GDM1 (cell line): ENCODE results near the gene OVAAL.
"Not testable (repeated sequence)": the region's sequence is repeated elsewhere in the genome, so short reads cannot be mapped to it uniquely, and the experiment has no call there.

Experiments
- DNase-seq: peaks from one replicate; lab custom pipeline; 2025; lab: John Stamatoyannopoulos, UW

The OVAAL gene

DNA sequence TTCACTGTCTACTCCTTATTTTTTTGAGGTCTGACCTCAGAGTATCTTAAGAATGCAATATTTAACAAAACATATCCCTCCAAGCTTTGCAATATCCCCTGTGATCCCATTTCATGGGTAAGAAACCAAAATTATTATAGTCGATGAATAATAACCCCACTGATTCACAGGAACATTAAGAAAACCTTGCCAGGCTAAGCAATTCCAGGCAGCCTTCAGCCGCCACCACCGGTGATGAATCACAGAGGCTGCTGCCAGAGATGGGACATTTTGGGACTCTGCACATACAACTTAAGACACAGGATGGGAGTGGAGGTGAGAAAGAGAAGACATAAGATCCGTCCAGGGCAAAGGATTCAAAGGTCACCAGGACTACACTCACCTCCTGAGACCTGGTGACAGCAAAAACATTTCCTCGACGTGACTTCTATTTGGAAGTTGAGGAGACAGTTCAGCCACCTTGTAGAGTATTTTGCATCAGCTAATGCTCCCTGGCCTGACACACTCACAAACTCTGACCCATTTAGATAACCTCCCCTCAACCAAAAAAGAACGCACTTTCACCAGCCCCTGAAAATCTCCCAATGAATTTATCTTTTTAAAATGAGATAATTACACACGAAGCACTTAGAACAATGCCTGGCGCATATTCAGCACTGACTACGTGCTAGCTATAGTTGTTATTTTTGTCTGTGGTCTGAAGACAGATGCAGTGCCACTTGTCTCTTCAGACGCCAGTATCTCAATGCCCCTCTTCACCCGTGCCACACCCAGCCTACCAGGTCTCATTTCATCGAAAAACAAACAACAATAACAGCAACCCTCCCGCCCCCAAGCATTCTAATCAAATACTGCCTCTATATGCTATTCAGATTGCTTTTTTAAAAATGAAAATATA is 17.8 kb upstream of the OVAAL start:
- DNase-seq: no peak

DNA sequence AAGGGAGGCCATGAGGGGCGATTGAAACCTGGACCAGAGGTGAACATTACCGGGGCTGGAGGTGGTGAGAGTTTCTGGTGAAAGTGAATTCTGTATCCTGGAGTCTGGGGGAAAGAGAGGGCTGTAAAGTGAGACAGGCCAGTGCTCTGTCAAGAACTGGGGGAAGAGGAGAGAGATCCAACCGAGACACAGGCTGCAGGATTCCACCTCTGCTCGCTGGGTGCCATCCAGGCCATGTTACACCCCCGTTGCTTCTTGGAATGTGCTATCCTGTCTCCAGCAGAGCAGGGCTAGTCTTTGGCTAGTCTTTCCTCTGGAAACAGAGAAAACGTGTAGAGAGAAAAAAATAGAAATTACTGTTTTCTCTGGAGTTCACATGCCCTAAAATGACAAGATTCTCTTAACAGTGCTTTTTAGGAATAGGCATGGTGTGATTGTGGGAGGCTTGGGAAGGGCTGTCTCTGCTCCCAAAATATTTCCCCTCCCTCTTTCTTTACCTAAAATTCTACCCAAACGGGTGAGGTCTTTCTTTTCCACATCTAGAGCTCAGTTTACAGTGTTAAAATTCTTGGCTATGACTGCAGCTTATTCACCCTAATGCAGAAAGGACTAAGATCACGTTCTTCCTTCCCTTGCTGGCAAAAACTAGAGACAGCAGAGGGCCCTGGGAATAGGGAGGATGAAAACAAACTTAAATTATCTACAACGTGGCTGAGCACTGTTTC is 16.5 kb upstream of the OVAAL start:
- DNase-seq: no peak

DNA sequence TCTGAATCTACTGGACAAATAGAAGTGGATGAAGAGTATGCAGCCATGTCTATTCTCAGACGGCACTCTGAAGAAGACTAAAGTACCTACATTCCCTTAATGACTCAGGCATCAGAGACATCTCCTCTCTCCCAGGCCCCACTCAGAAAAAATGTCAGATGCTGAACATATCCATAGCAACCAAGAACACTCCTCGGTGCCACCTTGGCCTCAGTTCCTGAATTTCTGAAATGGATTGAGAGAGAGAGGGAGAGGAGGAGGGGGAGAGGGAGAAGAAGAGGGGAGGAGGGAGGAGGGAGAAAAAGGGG is 16.0 kb upstream of the OVAAL start:
- DNase-seq: no peak

DNA sequence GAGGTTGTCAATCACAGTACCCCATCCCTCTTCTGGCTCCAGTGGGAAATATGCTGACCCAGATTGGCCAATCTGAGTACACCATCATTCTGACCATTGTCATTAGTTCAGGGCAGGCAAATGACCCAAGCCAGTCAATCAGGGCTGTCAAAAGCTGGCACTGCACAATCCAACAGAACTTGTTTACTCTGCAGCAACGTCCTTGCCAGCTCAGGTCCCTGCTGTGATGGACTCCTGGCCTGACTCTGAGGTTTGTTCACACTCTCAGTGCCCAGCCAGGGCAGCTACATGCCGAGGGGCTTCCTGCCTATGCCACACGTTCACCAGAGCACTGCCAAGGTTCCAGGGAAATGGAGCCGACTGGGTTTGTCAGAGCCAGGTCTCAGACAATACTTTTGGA is 14.7 kb upstream of the OVAAL start:
- DNase-seq: no peak

DNA sequence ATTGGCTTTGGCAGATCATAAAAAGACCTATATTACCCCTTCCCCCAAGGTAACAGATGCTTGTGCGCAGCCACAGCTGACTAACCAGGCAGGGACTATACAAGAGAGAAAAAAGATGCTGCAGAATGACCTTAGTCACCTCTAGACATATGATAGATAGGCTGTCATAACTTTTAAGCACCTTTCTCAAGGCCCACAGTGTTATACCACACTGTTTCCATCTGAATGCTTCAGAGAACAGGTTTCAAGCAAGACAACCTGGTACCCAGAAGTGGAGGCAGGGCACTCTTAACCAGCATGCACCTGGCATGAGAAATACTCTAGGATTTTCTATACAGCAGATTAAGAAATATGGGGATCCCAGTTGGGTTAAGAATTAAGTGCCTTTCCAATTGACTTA is 12.8 kb upstream of the OVAAL start:
- no peak for DNase-seq

DNA sequence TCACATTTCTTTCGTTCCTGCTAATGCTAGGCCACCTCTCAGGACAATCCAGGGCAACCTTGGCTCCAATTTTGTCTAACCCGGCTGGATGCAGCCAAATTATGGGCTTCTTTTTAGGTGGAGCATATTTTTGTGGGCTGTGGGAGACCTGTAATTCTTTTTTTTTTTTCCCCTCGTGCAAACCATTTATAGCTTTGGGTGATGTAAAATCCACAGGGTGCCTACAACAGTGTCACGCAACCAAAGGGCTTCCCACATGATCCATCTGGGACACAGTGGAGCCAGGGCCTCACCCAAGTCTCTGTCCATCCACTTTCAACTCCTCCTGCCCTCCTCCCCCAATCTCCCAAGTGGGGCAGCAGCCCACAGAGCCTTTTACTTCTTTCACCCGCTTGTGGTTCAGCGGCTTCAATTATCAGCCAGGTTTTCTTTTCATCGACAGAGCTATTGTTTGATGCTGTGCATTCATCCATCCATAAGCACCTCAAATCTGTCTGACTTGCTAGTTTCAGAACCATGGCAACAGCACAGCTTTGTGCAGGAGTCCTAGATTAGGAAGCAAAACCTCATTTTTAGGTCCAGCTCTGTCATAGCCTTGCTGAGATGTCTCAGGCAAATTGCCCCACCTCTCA is 10.0 kb upstream of the OVAAL start:
- no peak for DNase-seq

DNA sequence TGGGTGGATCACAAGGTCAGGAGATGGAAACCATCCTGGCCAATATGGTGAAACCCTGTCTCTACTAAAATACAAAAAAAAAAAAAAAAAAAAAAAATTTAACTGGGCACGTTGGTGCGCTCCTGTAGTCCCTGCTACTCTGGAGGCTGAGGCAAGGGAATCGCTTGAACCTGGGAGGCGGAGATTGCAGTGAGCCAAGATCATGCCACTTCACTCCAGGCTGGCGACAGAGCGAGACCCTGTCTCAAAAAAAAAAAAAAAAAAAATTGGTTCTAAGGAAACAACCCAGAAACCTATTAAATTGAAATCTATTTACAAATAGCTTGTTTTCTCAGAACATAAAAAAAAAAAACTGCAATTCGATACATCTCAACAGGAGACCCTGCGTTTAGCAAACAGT is 9.0 kb upstream of the OVAAL start:
- not testable (repeated sequence) for DNase-seq

DNA sequence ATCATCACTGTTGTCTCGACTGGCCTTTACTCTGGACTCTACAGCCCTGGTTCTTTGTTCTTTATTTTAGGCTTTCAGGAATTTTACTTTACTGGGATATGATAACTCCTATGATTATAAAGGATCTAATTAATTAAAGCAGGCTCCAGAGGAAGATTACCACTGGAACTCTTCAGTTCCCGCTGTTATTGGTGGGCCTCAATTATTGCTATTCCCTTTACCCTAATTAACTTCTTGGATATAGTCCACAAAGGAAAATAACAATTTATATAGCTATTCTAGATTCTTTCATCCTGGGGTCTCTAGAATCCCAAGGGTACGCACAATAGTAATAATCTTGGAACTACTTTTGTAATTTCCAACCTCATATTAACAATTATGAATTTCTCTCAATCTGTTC is 8.5 kb upstream of the OVAAL start:
- DNase-seq: no peak

DNA sequence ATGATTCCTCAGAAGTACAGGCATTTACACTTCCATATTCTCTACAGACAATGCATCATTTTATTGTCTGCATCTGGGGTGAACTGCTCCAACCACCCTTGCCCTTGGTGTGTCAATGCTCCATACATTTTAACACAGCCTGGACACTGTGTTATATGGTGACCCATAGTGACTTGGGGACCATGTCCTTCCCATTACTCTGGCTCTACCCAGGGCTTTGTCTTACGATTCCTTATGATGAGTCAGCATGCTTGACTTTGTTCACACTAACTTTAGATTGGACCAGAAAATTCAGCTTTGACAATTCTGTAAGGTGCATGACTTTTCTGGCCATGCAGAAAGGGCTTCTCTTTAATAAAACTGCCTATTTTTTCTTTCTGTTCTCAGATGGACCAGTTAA is 6.8 kb upstream of the OVAAL start:
- no peak for DNase-seq

DNA sequence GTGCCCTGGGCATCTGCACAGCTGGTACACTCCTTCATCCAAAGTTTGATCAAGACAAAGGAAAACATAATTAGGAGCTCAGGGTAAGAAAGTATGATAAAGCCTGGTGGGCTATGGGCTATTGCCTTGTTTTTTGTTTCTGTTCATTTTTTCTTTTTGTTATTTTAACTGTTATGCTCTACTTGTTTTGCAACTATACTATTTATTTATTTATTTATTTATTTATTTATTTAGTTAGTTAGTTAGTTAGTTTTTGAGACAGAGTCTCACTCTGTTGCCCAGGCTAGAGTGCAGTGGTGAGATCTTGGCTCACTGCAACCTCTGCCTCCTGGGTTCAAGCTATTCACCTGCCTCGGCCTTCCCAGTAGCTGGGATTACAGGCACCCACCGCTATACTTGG is 5.7 kb upstream of the OVAAL start:
- not testable (repeated sequence) for DNase-seq

DNA sequence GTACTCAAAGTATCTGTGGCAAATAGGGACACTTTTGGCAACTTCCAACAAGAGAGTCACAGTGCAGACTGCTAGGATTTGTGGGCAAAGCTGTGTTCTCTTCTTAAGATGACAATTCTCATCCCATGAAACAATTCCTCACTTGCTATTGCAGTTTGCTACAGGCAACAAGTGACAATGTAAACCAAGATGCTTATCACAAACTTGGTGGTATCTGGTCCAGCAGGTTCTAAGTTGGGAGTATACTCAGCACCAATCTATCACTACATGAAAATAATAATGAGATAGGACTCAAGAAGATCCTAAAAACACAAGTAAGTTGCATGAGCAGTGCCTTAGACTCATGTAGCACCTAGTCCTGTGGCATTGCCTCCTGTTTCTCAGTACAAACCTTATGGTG is 3.4 kb upstream of the OVAAL start:
- DNase-seq: no peak

DNA sequence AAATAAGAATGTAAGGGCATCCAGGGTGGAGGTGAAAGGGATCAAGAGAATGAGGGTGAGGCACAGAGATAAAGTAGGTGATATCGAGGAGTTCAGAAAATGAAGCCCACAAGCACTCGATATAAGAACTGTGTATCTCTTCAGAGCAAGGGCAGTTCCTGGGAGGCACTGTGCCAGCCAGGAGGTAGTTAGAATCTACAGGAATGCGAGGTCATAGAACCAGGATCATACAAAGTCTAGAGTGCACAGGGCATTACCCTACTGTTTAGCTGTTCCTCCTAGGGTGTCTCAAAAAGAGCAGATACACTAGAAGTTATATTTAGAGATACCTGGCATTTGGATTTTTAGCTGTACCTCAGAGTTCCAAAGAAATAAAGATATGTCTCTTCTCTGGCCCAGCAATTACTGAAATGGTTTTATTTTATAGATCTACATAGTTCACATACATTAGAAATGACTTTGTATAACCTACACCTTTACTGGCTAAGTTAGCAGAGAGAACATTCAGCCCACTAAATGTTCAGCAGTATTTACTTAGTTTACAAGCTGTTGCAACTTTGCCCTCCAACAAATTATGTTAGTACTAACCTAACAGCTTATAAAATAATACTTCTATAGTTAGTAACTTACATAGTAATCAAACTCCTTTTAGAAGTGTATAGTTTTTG is 1.6 kb downstream of the OVAAL start:
- no peak for DNase-seq

DNA sequence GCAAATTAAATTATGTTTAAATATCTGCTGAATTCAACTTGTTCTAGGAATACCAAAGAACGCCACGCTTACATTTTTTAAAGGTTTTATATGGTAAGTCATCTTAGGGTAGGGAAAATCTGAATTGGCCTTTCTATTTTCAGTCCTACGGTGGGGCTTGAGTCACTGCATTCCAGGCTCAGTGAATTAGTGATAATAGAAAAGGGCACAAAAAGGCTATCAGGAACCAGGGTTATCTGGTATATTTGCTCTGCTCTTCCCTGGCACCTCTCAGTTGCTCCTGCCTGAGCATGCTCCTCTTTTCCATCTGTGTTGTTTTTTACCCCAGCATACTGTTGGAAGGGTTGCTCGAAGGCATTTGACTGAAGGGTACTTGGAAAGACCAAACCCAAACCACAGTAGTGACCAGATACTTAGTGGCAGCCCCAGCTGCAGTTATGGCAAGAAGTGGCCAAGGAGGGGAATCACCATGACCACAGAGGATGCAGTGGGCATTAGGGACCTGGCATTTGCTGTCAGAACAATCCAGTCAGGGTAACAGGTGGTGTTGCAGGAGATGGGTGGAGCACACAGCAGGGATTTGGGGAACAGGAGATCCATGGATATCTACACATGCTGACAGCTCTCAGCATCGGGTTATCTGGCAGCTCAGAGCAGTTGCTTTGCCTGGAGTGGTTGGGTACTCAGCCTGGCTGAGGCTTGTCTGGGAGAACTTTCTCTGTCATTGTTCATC is 2.3 kb downstream of the OVAAL start:
- DNase-seq: no peak

DNA sequence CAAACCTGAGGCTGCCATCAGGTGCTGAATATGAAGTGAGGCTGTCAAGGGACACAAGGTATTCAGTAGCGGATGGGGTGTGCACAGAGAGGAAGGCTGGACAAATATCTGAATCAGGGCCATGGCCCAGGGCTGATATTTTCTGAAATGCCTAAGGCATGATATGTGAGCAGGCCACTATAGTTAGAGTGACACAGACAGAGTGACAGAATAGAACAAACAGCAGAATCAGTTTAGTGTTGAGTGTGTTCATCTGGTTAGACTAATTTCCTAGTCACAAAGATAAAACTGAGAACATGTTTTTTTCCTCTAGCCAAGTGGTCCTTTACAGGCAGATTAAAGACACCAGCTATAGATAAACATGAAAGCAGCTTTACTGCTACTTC is 3.9 kb downstream of the OVAAL start:
- DNase-seq: no peak

DNA sequence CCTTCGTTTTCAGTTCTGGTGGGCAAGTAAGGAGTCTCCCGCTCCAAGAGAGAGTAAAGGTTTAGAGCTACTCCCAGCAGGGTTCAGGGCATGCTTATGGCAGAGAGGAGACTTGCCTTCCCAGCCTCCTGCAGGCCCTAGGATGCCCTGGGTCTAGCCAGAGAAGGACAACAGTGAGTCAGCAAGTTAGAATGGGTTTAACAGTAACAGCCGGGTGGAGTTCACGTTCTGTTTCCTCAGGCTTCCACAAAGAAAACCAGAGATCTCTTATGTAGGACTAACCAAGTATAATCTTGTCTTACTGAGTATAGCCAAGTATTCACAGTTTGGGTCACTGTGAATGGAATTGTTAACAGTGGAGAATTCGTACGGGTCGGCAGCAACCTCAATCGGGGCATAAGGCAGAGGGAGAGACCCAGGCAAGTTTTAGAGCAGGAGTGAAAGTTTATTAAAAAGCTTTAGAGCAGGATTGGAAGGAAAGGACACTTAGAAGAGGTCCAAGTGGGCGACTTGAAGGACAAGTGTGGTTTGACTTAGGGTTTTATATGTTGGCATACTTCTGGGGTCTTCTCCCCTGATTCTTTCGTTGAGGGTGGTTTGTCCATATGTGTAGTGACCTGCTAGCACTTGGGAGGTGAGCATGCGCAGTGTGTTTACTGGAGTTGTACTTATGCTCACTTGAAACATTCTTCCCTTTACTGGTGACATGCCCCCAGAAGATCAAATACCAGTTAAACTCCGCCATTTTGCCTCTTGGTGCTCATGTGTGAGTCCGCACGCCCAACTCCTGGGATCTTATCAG is 4.5 kb downstream of the OVAAL start:
- DNase-seq: peak; percentile 22

DNA sequence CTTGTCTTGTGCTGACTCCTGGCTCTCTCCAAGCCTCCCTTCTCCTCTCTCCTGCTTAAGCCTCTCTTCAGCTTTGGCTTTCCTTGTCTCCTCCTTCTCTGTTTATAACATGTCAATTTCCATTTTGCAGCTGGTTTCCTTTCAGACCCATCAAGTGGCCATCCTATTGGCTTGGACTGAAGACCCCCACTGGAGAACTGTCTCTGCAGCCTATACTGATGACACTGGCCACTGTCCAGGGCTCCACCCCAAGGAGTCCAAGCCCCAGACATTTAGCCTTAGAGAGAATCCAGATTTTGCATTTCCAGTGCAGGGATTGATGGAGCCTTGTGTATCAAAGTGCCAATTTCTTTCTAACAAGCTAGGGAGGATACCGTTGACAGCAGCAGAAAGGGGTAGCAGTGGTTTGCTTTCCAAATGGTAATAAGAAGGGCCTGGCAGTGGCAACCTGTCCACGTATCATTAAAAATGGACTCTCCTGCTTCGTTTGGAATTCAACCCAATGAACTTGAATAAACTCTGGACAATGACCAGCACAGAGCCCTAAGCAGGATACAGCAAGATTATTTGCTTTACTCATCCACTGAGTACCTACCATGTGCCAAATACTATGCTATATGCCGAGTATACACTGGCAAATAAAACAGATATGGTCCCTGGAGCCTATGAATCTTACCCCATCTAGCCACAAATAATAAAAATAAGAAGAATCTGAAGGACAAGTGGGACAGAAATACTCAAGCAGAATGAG is 6.5 kb downstream of the OVAAL start:
- DNase-seq: no peak

DNA sequence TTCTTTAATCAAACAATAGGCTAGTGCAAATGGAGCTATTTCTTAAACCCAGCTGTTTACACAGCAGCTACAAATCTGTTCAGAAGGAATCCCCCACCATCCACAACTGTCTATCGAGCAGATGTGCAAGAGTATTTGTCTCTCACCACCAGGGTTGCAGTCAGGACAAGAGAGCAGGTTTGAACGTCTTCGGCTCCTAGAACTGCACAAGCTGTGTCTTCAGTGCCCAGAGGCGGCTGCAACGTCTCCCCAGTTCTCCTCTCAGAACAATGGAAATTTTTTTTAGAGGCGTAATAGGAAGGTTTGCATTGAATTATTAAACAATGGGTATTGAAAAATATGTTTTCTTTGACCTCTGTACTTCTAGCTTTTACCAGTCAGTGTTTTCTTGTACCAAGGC is 7.3 kb downstream of the OVAAL start:
- DNase-seq: no peak

DNA sequence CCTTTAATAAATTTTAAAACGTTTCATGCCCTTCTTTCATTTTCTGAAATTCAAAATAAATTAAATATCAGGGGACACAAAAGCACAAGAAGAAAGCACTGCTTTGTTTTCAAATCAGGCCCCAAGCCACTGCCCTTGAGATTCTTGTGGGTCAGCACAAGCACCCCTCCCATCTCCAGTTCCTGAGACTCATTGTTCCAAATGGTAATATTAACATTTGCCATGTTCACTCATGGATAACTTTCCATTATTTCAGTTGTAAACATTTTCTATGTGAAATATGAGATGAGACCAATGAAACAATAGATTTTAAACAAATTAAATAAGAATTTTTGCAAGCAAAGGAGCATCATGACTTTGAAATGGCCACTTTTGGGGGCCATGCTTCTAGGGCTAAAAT is 7.7 kb downstream of the OVAAL start:
- no peak for DNase-seq

DNA sequence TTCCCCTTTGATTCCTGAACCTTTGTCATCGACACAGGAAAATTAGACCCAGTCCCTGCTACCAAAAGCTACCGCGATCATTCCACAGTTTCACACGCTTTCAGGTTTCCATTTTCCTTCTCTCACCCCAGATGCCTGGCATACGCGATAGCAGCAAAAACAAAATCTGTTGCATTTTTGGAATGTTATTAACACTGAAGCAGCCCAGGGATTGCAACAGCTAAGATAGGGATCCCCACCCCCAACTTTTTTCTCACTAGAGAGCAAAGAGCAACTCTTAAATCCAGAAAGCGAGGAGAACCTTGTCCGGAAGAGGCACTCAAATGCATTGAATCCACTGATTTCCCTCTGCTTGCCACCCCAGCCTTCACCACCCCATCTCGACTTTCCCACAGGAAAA is 8.9 kb downstream of the OVAAL start:
- DNase-seq: no peak

DNA sequence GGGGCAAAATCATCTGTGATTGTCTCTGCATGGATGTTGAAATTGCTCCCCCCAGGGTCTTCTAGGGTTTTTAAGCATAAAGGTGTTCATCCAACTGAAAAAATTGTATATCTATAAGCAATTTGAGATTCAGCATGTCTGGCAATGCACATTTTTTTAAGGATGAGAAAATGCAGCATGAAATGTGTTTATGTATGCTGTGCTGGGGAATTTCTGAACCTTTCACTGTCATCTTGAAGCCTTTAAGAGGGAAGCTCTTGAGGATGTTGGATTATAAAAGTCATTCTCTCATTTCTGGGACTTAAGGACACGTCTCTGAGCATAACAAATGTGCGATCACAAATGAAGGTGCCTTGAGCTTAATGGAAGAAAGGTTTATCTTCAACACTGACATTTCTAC is 9.4 kb downstream of the OVAAL start:
- no peak for DNase-seq
